ENCODE data around the gene RABGAP1.

RABGAP1 gene

DNA sequence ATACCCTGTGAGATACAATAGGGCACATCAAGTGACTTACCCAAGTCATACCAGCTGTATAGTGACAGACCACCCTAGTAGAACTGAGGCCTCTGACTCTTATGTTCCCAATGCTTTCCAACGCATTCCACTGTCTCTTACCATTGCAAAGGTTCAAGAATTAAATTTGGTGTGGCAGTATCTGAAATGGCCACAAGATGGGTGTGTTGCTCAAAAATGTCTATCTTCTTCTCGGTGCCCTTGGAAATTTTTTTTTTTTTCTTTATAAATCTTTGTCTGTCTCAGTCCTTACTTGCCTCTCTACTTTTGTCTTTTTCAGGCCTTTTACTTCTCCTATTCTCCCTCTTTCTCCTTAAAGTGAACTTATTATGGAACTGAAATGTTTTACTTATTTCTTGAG lies 141.0 kb downstream of the RABGAP1 start:
- no peak for DNase-seq (ENCODE audit: low read depth, low spot score)

GRCh38 chr9:123083680-123084079 lies 142.9 kb downstream of the RABGAP1 start:
- DNase-seq (ENCODE audit: low read depth, low spot score) = no peak

GRCh38 chr9:123084256-123084655 lies 143.4 kb downstream of the RABGAP1 start:
- no peak for DNase-seq (ENCODE audit: low read depth, low spot score)

GRCh38 chr9:123085916-123086315 lies 145.1 kb downstream of the RABGAP1 start:
- DNase-seq (ENCODE audit: low read depth, low spot score) = no peak

- DNase-seq (ENCODE audit: low read depth, low spot score) = no peak
These were observed 146.6 kb downstream of the RABGAP1 start for GRCh38 chr9:123087359-123087888.

GRCh38 chr9:123089040-123089439 lies 148.2 kb downstream of the RABGAP1 start:
- DNase-seq (ENCODE audit: low read depth, low spot score) = no peak

DNA sequence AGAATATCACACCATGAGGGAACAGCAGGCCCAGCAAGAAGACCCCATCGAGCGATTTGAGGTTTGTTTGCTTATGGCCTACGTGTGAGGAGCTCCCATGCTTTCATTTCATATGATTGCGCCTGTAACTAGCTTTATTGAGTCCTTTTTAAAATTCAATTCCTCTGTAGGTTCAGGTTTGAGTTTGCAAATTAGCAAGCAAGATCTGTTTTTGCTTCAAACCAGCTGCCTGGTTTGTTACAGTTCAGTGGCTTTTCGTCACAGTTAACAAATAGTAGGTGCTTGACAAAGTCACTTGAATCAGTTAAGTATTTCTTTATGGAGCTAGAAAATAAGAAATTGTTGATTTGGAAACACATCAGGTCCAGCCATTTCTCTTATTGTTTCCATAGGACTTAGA lies 149.0 kb downstream of the RABGAP1 start:
- no peak for DNase-seq (ENCODE audit: low read depth, low spot score)

DNA sequence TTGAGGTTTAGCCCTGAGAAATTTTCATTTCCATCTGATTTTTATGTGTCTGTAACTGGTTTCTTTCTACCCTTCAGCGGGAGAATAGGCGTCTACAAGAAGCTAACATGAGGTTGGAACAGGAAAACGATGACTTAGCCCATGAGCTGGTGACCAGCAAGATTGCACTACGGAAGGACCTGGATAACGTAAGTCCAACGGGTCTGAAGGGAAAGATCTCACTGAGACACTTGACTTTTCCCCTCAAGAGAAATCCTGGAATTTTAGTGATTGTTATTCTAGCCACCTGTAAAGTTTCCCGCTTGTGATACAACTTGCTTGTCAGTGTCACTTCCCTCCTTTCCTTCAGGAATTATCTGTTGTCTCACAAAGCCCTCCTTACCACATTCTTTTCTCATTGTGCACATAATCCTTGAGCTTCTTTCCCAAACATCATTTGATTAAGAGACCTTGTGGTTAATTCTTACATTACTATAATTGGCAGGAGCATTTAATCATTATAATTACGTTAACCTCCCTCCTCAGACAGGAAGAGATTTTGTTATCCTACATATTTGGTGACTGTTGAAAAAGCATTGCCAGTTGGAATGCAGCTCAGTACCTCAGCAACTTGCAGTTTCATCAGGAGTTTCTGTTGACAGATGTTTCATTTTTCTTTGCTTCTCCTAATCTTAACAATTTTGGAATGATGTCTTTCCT lies 149.5 kb downstream of the RABGAP1 start:
- DNase-seq (ENCODE audit: low read depth, low spot score) = no peak

DNA sequence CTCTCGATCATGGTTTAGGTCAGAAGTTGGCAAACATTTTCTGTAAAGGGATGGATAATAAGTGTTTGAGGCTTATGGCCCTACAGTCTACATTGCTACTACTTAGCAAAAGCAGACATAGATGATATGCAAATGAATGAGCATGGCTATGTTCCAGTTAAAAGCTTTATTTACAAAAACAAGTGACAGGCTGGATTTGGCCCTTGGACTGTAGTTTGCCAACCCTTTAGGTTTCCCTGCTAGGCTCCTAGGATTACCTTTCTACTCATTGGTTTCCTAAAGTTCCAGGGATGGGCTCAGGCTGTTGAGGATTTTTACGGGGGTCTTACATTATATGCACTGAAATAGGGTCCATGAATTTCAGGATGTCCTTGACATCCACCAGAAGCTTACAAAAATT lies 150.1 kb downstream of the RABGAP1 start:
- no peak for DNase-seq (ENCODE audit: low read depth, low spot score)

DNA sequence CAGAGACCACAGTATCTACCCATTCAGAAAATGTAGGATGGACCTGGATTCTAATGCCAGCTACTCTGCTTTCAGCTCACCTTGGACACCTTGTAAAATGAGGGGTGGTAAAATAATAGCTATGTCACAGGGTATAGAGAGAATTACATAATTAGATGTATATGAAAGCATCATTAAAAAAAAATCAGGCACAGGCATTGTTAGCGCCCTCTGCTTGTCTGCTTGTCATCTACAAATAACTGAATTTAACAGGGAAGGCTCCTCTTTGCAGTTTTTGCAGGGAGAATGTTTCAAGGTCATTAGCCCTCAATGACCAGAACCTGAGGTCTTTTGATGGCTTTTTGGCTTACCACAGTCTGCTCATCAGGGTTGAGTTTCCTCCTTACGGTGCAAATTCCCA lies 150.6 kb downstream of the RABGAP1 start:
- no peak for DNase-seq (ENCODE audit: low read depth, low spot score)

GRCh38 chr9:123093141-123093540 lies 152.3 kb downstream of the RABGAP1 start:
- no peak for DNase-seq (ENCODE audit: low read depth, low spot score)

- no peak for DNase-seq (ENCODE audit: low read depth, low spot score)
These were observed 156.2 kb downstream of the RABGAP1 start for GRCh38 chr9:123096987-123097386.

GRCh38 chr9:123097430-123098095 lies 156.7 kb downstream of the RABGAP1 start:
- DNase-seq (ENCODE audit: low read depth, low spot score) = no peak

DNA sequence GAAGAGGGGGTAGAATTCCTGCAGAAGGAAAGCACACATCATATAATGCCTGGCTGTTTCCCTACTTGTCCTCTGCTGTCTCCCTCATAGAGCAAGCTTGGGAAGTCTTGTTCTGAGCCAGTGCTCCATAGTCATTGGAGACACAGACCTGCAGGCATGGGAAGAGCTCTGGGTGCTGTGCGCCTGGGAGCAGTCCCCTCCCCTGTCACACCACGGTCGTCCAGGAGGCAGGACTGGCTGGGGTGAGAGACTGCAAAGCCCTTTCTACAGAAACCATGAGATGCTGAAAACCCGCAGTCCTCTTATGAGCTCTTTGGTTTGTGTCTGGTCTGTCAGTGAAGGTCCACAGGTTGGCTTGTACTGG lies 157.3 kb downstream of the RABGAP1 start:
- DNase-seq (ENCODE audit: low read depth, low spot score) = no peak

- no peak for DNase-seq (ENCODE audit: low read depth, low spot score)
These were observed 158.2 kb downstream of the RABGAP1 start for GRCh38 chr9:123099042-123099441.

GRCh38 chr9:123099548-123099947 lies 158.7 kb downstream of the RABGAP1 start:
- DNase-seq (ENCODE audit: low read depth, low spot score) = no peak

- no peak for DNase-seq (ENCODE audit: low read depth, low spot score)
These were observed 161.7 kb downstream of the RABGAP1 start for GRCh38 chr9:123102375-123103113.

DNA sequence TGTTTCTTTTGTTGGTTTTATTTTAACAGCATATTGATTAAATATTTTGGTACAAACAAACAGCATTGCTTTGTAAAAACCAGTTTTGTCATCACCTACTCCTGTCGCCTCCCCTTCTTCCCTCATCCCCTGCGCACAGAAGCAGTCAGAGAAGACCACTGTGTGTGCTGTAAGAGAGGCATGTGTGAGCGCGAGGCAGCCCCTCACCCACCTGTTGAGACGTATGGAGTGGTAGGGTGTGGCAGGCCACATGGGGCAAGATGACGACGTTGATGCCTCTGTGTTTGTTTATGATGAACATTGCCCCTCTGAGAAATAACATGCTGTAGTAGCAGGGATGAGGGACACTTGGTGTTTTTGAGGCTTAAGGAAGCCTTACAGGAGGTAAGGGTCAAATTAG lies 164.0 kb downstream of the RABGAP1 start:
- no peak for DNase-seq (ENCODE audit: low read depth, low spot score)

DNA sequence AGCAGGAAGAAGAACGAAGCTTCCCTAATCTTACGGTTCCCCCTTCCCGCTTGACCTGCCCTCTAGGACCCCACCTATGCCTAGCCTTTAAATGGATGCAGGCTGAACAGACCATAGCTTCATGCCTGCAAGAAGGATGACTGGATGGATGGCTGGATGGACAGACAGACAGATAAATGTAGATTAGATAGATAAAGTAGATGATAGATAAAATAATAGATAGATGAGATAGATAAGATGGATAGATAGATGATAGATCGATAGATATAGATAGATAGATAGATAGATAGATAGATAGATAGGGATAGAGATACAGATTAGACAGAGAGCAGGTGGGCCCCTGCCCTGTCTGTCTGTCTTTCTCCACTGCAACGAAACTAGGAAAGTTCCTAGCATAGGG lies 164.7 kb downstream of the RABGAP1 start:
- DNase-seq (ENCODE audit: low read depth, low spot score) = no peak

DNA sequence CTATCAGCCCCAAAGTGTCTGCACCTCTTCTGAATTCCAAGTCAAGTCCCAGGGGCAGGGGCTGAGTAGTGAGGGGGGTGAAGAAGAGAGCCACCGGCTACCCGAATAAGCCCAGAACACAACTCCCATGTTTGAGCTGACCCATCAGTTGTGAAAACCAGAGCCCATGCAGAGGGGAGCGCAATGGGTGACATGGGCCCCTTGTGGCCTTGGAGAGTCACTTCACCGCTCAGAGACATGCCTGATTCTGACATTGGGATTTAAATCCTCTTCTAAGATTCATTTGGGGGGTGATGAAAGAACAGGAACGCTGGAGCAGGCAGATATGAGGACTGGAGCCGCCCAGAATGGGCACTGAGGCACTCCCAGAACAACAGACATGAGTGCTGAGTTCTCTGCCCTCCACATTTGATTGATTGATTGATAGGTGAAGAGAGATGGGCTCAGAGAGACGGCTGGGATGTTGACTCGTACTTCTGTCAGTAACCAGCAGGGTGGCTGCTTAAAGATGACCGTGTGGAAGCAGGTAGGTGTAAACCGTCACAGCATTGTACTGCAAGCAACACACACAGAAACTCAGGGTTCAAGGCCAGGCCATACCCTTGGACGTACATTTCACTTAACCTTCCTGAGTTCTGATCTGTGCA lies 166.9 kb downstream of the RABGAP1 start:
- DNase-seq (ENCODE audit: low read depth, low spot score) = no peak

GRCh38 chr9:123108976-123109375 lies 168.2 kb downstream of the RABGAP1 start:
- no peak for DNase-seq (ENCODE audit: low read depth, low spot score)

Data from activated CD4-positive, CD25-positive, alpha-beta regulatory T cell treated with anti-CD3 and anti-CD28 coated beads, Interleukin-2, amount 50 U/mL, for 16 hours (primary cell).